ENCODE results near the gene AVEN. TPM values are rescaled to one million over a fixed set of nuclear protein-coding genes. Genes with fewer than 3 reads are reported as not detected.
A peak's percentile ranks its signal among the peaks of the same experiment; 100 is the strongest.

AVEN gene
- total RNA-seq, 2 donors from 2014 or later: 18.9 to 20.7 TPM

DNA sequence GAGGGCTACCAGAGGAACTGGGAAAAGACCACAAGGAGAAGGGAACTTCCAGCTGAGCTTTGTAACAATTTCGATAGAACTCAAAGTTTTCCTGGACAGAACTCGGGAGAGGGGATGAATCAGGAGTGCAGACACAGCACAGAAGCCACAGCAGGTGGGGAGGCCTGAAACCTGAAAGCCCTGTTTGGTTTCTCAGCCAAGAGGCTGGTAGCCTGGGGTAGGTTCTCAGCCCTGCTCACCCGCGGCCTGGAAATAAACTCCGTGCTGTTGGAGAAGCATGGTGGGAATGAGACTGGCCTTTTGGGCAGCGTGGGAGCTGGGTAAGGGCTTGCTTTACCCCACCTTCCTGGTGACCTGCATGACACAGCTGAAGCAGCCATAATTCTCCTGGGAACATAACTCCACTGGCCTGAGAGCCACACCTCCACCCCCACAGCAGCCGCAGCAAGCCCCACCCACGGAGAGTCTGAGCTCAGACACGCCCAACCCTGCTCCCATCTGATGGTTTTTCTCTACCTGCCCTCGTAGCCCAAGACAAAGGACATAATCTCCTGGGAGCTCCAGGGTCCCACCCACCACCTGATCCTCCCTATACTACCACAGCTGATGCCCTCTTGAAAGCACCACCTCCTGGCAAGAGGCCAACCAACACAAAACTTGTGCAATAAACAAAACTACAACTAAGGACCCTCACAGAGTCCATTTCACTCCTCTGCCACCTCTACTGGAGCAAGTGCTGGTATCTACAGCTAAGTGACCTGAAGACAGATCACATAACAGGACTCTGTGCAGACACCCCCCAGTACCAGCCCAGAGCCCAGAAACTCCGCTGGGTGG, 123.2 kb downstream of the AVEN start:
- 82% methylated on average over 5 to 11 of the region's 11 CpGs for WGBS, 2 experiments (ENCODE audit: insufficient coverage in 1 of 2, insufficient read length in 1 of 2)
- DNase-seq: peak; percentile 78
- peak overlapping the region; percentile 82 for H3K27ac Mint-ChIP-seq

DNA sequence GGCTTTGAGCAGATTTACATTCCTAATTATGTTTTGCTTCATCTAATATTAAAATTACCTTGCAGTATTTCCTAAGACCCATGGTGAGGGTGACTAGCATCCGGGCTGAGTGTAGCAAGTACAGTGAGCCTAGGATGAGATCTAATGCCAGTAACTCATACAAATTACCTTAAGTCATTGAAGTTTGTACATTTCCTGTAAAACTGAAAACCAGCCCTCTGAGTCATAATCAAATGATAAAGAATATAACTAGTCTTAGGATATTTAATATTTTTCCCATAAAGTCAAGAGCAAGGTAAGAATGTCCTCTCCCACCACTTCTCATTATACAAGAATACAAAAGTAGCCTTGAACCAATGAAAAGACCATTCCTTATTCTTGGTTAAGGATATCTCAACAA, 125.5 kb downstream of the AVEN start:
- Histone ChIP-seq H3K27ac (ENCODE audit: low read depth, low read length) (no peak overlapping the region), H3K4me1 (ENCODE audit: control insufficient read depth, insufficient read depth, low read length) (peaks cover 18% of the 10 kb centered on the region), H3K27me3 (ENCODE audit: control insufficient read depth, insufficient read depth, low read length, poor library complexity, severe bottlenecking) (no peaks in the 10 kb centered on the region), H3K9ac (ENCODE audit: extremely low read depth, low read length, poor library complexity, severe bottlenecking) (no peak overlapping the region), H3K9me3 (ENCODE audit: control insufficient read depth, low read length) (no peaks in the 10 kb centered on the region), H3K36me3 (ENCODE audit: control insufficient read depth, insufficient read depth, low read length) (no peaks in the 10 kb centered on the region), H3K4me3 (ENCODE audit: low read length) (no peak overlapping the region)
- Mint-ChIP-seq H3K4me1 (peaks cover 44% of the 10 kb centered on the region), H3K27ac (no peak overlapping the region), H3K9me3 (no peaks in the 10 kb centered on the region), H3K27me3 (ENCODE audit: insufficient read depth) (no peaks in the 10 kb centered on the region), H3K36me3 (ENCODE audit: low read depth) (no peaks in the 10 kb centered on the region), H3K4me3 (no peak overlapping the region)
- TF ChIP-seq, protein P1, sequence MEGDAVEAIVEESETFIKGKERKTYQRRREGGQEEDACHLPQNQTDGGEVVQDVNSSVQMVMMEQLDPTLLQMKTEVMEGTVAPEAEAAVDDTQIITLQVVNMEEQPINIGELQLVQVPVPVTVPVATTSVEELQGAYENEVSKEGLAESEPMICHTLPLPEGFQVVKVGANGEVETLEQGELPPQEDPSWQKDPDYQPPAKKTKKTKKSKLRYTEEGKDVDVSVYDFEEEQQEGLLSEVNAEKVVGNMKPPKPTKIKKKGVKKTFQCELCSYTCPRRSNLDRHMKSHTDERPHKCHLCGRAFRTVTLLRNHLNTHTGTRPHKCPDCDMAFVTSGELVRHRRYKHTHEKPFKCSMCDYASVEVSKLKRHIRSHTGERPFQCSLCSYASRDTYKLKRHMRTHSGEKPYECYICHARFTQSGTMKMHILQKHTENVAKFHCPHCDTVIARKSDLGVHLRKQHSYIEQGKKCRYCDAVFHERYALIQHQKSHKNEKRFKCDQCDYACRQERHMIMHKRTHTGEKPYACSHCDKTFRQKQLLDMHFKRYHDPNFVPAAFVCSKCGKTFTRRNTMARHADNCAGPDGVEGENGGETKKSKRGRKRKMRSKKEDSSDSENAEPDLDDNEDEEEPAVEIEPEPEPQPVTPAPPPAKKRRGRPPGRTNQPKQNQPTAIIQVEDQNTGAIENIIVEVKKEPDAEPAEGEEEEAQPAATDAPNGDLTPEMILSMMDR (conservative IDR thresholded peaks at IDR 0.05): no peak
- WGBS, 2 experiments (ENCODE audit: insufficient coverage in 1 of 2, insufficient read length in 1 of 2): 100% methylated on average over 1 of the region's 1 CpG
- DNase-seq: no peak

More for the DNA sequence above, 123.2 kb downstream of the AVEN start:
- H3K27me3 Mint-ChIP-seq (ENCODE audit: insufficient read depth): no peaks in the 10 kb centered on the region
- H3K4me3 Mint-ChIP-seq: no peak overlapping the region
- Histone ChIP-seq H3K9ac (ENCODE audit: extremely low read depth, low read length, poor library complexity, severe bottlenecking) (no peak overlapping the region), H3K9me3 (ENCODE audit: control insufficient read depth, low read length) (no peaks in the 10 kb centered on the region), H3K27ac (ENCODE audit: low read depth, low read length) (no peak overlapping the region), H3K36me3 (ENCODE audit: control insufficient read depth, insufficient read depth, low read length) (no peaks in the 10 kb centered on the region), H3K4me3 (ENCODE audit: low read length) (no peak overlapping the region), H3K4me1 (ENCODE audit: control insufficient read depth, insufficient read depth, low read length) (peaks cover 23% of the 10 kb centered on the region), H3K27me3 (ENCODE audit: control insufficient read depth, insufficient read depth, low read length, poor library complexity, severe bottlenecking) (no peaks in the 10 kb centered on the region)
- TF ChIP-seq, protein P1 (conservative IDR thresholded peaks at IDR 0.05): no peak
- H3K36me3 Mint-ChIP-seq (ENCODE audit: low read depth): no peaks in the 10 kb centered on the region
- peaks cover 40% of the 10 kb centered on the region for H3K4me1 Mint-ChIP-seq
- H3K9me3 Mint-ChIP-seq: no peaks in the 10 kb centered on the region

DNA sequence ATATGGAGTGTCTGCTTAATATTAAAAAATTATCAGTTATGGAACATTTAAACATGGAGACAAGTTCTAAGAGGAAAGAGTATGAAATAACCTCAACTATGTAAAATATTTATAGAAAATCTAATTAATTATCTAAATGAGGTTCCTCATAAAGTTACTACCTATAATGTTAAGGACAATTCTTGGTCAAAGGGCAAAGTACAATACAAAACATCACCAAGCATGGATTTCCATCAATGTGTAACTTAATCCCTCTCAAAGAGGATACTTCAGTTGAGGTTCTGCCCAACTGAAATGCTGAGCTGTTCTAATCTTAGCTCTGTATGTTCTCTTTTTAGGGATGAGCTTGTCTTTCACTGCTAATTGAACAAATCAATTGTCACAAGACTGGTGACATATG, 126.7 kb downstream of the AVEN start:
- peaks cover 22% of the 10 kb centered on the region for H3K4me1 ChIP-seq (ENCODE audit: control insufficient read depth, insufficient read depth, low read length)
- H3K27ac ChIP-seq (ENCODE audit: low read depth, low read length): no peak overlapping the region
- no peaks in the 10 kb centered on the region for H3K9me3 ChIP-seq (ENCODE audit: control insufficient read depth, low read length)
- no peaks in the 10 kb centered on the region for H3K27me3 ChIP-seq (ENCODE audit: control insufficient read depth, insufficient read depth, low read length, poor library complexity, severe bottlenecking)
- no peak overlapping the region for H3K4me3 Mint-ChIP-seq
- no peaks in the 10 kb centered on the region for H3K9me3 Mint-ChIP-seq
- no peaks in the 10 kb centered on the region for H3K36me3 ChIP-seq (ENCODE audit: control insufficient read depth, insufficient read depth, low read length)
- DNase-seq: no peak
- no peaks in the 10 kb centered on the region for H3K27me3 Mint-ChIP-seq (ENCODE audit: insufficient read depth)
- no peaks in the 10 kb centered on the region for H3K36me3 Mint-ChIP-seq (ENCODE audit: low read depth)
- peaks cover 53% of the 10 kb centered on the region for H3K4me1 Mint-ChIP-seq
- H3K9ac ChIP-seq (ENCODE audit: extremely low read depth, low read length, poor library complexity, severe bottlenecking): no peak overlapping the region
- no peak overlapping the region for H3K27ac Mint-ChIP-seq
- TF ChIP-seq, protein P1 (conservative IDR thresholded peaks at IDR 0.05): no peak
- no peak overlapping the region for H3K4me3 ChIP-seq (ENCODE audit: low read length)

Measured in endodermal cell (in vitro differentiated cells).